ENCODE results near the gene PRELID2. TPM values are rescaled to one million over a fixed set of nuclear protein-coding genes. Genes with fewer than 3 reads are reported as not detected.

PRELID2 gene
- total RNA-seq (1 to 10 TPM in 2 of 5 donors, under 1 TPM in 3; 0.23 to 1.9 (median 0.69) TPM), total RNA-seq (0.19 to 2.1 (median 1.1) reads per million in 29 experiments)
- 1.3 TPM for total RNA-seq (2013)

DNA sequence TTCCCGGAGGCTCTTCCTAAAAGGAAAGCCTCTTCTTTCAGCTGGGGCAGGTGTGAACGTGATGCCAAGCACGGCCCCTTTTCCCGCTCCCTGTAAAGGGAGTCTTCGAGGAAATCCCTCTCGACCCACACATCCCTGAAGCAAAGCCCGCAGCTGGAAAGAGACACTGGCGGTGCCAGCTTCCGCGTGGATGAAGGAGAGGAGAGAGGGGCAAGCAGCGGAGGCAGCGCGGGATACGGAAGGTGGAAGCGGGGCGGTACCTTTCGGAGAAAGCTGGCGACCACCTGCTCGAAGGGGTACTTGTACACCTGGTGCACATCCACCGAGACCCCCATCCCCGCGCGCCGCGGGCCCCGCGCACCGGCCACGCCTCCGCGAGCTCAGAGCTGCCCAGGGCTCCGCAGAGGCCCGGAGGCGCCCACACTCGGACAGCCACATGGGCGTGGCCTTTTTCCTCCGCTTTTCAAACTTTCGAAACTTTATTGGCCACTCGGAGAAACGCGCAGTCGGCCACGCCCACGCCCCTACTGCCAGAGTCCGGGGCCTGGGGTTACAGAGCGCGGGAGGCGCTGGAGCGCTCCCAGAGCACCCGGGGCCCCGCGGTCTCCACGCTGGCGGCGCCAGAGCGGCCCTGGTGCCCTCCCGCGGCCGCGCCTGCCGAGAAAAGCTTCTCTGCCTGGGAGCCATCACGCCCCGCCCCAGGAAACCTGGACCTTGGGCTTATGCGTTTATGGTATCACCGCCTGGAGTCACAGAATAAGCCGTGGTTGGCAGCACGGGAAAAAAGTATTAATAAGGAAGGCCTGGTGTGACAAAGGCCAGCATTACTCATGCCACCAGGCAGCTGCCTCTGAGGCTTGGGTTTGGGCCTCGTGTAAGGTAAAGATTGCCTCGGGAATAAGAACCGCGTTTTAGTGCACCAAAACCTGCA is at the start of gene PRELID2:
Gene PRELID2, minus strand, starts transcription at position 426 of the 931 bp plus-strand sequence. Its CDS starts 91 bp downstream, at position 335.
- POLR2A ChIA-PET, result no interaction called here
- H3K4me1 Mint-ChIP-seq, result peaks cover 21 to 23% (median 22%) of the 10 kb centered on the region in 3 donors

GRCh38 chr5:145874765-145875164 is 39.6 kb upstream of the PRELID2 start:
- CTCF ChIA-PET, result no interaction called here
- Histone ChIP-seq H3K27me3 (replicated peaks in 1 of 2; ENCODE audit: control insufficient read depth in 2 of 2, extremely low read depth in 1 of 2, insufficient read depth in 2 of 2, low read length in 1 of 2) (peaks cover 0 to 2% of the 10 kb centered on the region in 2 experiments), H3K36me3 (ENCODE audit: control insufficient read depth in 2 of 2, extremely low read depth in 1 of 2, insufficient read depth in 1 of 2, low read length in 1 of 2) (no peaks in the 10 kb centered on the region), H3K27ac (ENCODE audit: low read length) (no peak overlapping the region), H3K4me3 (ENCODE audit: control insufficient read depth in 1 of 2, extremely low read depth in 1 of 2, low read length in 1 of 2) (no peak overlapping the region), H3K9me3 (no peaks in the 10 kb centered on the region), H3K4me1 (ENCODE audit: control insufficient read depth in 1 of 2, extremely low read depth in 1 of 2, insufficient read depth in 2 of 2, low read length in 2 of 2) (no peaks in the 10 kb centered on the region)
- DNase-seq, result no peak
- POLR2A ChIA-PET, result no interaction called here
- no peak for ATAC-seq (replicated peaks in 1 of 4)
- peaks cover 12 to 13% of the 10 kb centered on the region in 2 donors for H3K27me3 Mint-ChIP-seq
- H3K4me1 Mint-ChIP-seq, result no peaks in the 10 kb centered on the region
- peaks cover 0 to 8% (median 0%) of the 10 kb centered on the region in 3 donors for H3K9me3 Mint-ChIP-seq
- H3K27ac Mint-ChIP-seq, result no peak overlapping the region
- WGBS (ENCODE audit: insufficient coverage), result 100% methylated on average over 2 of the region's 2 CpGs
- no peaks in the 10 kb centered on the region for H3K36me3 Mint-ChIP-seq
- H3K4me3 Mint-ChIP-seq, result no peak overlapping the region

More for the DNA sequence above, at the start of gene PRELID2:
- Mint-ChIP-seq H3K9me3 (no peaks in the 10 kb centered on the region), H3K27me3 (peaks cover 9 to 12% of the 10 kb centered on the region in 2 donors), H3K27ac (no peak within 1 kb of the TSS), H3K36me3 (no peaks in the 10 kb centered on the region), H3K4me3 (peak within 1 kb of the TSS; percentile 65 to 73 (median 68))
- DNase-seq (peak in 28 of 35 experiments; percentile 2 to 51 (median 11)), ATAC-seq (replicated peaks in 1 of 4) (peak; percentile 57 to 82 (median 72))
- Histone ChIP-seq H3K36me3 (ENCODE audit: control insufficient read depth in 2 of 2, extremely low read depth in 1 of 2, insufficient read depth in 1 of 2, low read length in 1 of 2) (no peaks in the 10 kb centered on the region), H3K9me3 (no peaks in the 10 kb centered on the region), H3K4me3 (ENCODE audit: control insufficient read depth in 1 of 2, extremely low read depth in 1 of 2, low read length in 1 of 2) (peak within 1 kb of the TSS; percentile 41 to 80), H3K27ac (ENCODE audit: low read length) (no peak within 1 kb of the TSS), H3K27me3 (replicated peaks in 1 of 2; ENCODE audit: control insufficient read depth in 2 of 2, extremely low read depth in 1 of 2, insufficient read depth in 2 of 2, low read length in 1 of 2) (peaks cover 0 to 16% of the 10 kb centered on the region in 2 experiments), H3K4me1 (ENCODE audit: control insufficient read depth in 1 of 2, extremely low read depth in 1 of 2, insufficient read depth in 2 of 2, low read length in 2 of 2) (peaks cover 2 to 13% of the 10 kb centered on the region in 2 experiments)
- WGBS (ENCODE audit: insufficient coverage), result 3% methylated on average over 63 of the region's 71 CpGs
- CTCF ChIA-PET, result no interaction called here

- no CpG with 5 or more reads among the region's 3 CpGs for WGBS (ENCODE audit: insufficient coverage)
- POLR2A ChIA-PET, result no interaction called here
Measured at GRCh38 chr5:145872914-145873313, 37.8 kb upstream of the PRELID2 start, which contains the start of gene GRXCR2. Gene GRXCR2 (minus strand): TSS chr5:145873014. CDS start chr5:145872968, 46 bp downstream.

GRCh38 chr5:145872486-145872885 is 37.3 kb upstream of the PRELID2 start:
- 89% methylated on average over 6 of the region's 8 CpGs for WGBS (ENCODE audit: insufficient coverage)
- Histone ChIP-seq H3K9me3 (no peaks in the 10 kb centered on the region), H3K4me1 (ENCODE audit: control insufficient read depth in 1 of 2, extremely low read depth in 1 of 2, insufficient read depth in 2 of 2, low read length in 2 of 2) (no peaks in the 10 kb centered on the region), H3K36me3 (ENCODE audit: control insufficient read depth in 2 of 2, extremely low read depth in 1 of 2, insufficient read depth in 1 of 2, low read length in 1 of 2) (no peaks in the 10 kb centered on the region), H3K27ac (ENCODE audit: low read length) (no peak overlapping the region), H3K27me3 (replicated peaks in 1 of 2; ENCODE audit: control insufficient read depth in 2 of 2, extremely low read depth in 1 of 2, insufficient read depth in 2 of 2, low read length in 1 of 2) (peaks cover 0 to 2% of the 10 kb centered on the region in 2 experiments), H3K4me3 (ENCODE audit: control insufficient read depth in 1 of 2, extremely low read depth in 1 of 2, low read length in 1 of 2) (no peak overlapping the region)
- H3K27ac Mint-ChIP-seq, result no peak overlapping the region
- H3K27me3 Mint-ChIP-seq, result peaks cover 6 to 10% of the 10 kb centered on the region in 2 donors
- CTCF ChIA-PET, result no interaction called here
- ATAC-seq (replicated peaks in 1 of 4) (no peak), DNase-seq (no peak)
- no peaks in the 10 kb centered on the region for H3K4me1 Mint-ChIP-seq
- peaks cover 0 to 6% (median 0%) of the 10 kb centered on the region in 3 donors for H3K9me3 Mint-ChIP-seq
- POLR2A ChIA-PET, result no interaction called here
- H3K36me3 Mint-ChIP-seq, result no peaks in the 10 kb centered on the region
- no peak overlapping the region for H3K4me3 Mint-ChIP-seq

More at GRCh38 chr5:145872914-145873313, 37.8 kb upstream of the PRELID2 start, which contains the start of gene GRXCR2:
- H3K27ac Mint-ChIP-seq, result no peak within 1 kb of the TSS
- no peaks in the 10 kb centered on the region for H3K36me3 Mint-ChIP-seq
- no peak within 1 kb of the TSS for H3K4me3 Mint-ChIP-seq
- CTCF ChIA-PET, result no interaction called here
- H3K9me3 Mint-ChIP-seq, result peaks cover 0 to 6% (median 0%) of the 10 kb centered on the region in 3 donors
- DNase-seq, result no peak
- H3K27me3 Mint-ChIP-seq, result peaks cover 6 to 10% of the 10 kb centered on the region in 2 donors
- H3K4me1 Mint-ChIP-seq, result no peaks in the 10 kb centered on the region
- ATAC-seq (replicated peaks in 1 of 4), result no peak
- Histone ChIP-seq H3K27ac (ENCODE audit: low read length) (no peak within 1 kb of the TSS), H3K9me3 (no peaks in the 10 kb centered on the region), H3K4me3 (ENCODE audit: control insufficient read depth in 1 of 2, extremely low read depth in 1 of 2, low read length in 1 of 2) (no peak within 1 kb of the TSS), H3K36me3 (ENCODE audit: control insufficient read depth in 2 of 2, extremely low read depth in 1 of 2, insufficient read depth in 1 of 2, low read length in 1 of 2) (no peaks in the 10 kb centered on the region), H3K4me1 (ENCODE audit: control insufficient read depth in 1 of 2, extremely low read depth in 1 of 2, insufficient read depth in 2 of 2, low read length in 2 of 2) (no peaks in the 10 kb centered on the region), H3K27me3 (replicated peaks in 1 of 2; ENCODE audit: control insufficient read depth in 2 of 2, extremely low read depth in 1 of 2, insufficient read depth in 2 of 2, low read length in 1 of 2) (peaks cover 0 to 2% of the 10 kb centered on the region in 2 experiments)

DNA sequence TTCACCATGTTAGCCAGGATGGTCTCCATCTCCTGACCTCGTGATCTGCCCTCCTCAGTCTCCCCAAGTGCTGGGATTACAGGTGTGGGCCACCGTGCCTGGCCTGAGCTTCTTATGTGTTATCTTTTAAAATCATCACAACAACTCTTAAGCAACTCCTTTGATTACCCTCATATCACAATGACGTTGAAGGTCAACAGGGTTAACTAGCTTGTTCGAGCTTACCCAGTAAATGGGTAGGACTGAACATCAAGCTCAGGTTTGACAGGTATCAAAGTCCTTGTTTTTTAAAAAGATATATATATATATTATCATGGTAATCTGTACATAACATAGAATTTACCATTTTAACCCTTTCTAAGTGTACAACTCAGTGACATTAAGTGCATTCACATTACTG is 34.6 kb upstream of the PRELID2 start:
- Histone ChIP-seq H3K4me3 (ENCODE audit: control insufficient read depth in 1 of 2, extremely low read depth in 1 of 2, low read length in 1 of 2) (no peak overlapping the region), H3K4me1 (ENCODE audit: control insufficient read depth in 1 of 2, extremely low read depth in 1 of 2, insufficient read depth in 2 of 2, low read length in 2 of 2) (no peaks in the 10 kb centered on the region), H3K36me3 (ENCODE audit: control insufficient read depth in 2 of 2, extremely low read depth in 1 of 2, insufficient read depth in 1 of 2, low read length in 1 of 2) (no peaks in the 10 kb centered on the region), H3K27ac (ENCODE audit: low read length) (no peak overlapping the region), H3K9me3 (no peaks in the 10 kb centered on the region), H3K27me3 (replicated peaks in 1 of 2; ENCODE audit: control insufficient read depth in 2 of 2, extremely low read depth in 1 of 2, insufficient read depth in 2 of 2, low read length in 1 of 2) (peaks cover 0 to under 1% of the 10 kb centered on the region in 2 experiments)
- H3K4me1 Mint-ChIP-seq, result no peaks in the 10 kb centered on the region
- WGBS (ENCODE audit: insufficient coverage), result 46% methylated on average over 2 of the region's 4 CpGs
- CTCF ChIA-PET, result no interaction called here
- peaks cover 0 to 6% (median 0%) of the 10 kb centered on the region in 3 donors for H3K9me3 Mint-ChIP-seq
- DNase-seq (no peak), ATAC-seq (replicated peaks in 1 of 4) (no peak)
- peaks cover 8 to 12% of the 10 kb centered on the region in 2 donors for H3K27me3 Mint-ChIP-seq
- POLR2A ChIA-PET, result no interaction called here
- H3K27ac Mint-ChIP-seq, result no peak overlapping the region
- no peak overlapping the region for H3K4me3 Mint-ChIP-seq
- no peaks in the 10 kb centered on the region for H3K36me3 Mint-ChIP-seq

DNA sequence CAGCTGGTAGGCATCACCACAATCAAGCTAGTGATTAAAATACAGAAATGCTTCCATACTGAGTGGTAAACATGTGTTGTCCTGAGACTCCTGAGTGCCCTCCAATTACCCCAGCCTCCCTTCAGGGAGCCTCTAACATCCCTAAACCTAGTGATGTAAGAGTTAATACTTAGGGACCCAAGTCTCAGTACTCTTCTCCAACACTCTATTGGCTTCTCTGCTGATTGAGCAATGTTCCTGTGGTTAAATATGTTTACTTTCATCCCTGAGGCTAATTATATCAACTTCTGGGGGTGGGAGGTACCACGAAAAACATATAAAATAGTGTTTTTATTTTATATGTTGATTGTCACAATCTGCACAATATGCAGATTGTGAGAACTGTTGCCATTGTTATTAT is 32.7 kb upstream of the PRELID2 start:
- Histone ChIP-seq H3K4me3 (ENCODE audit: control insufficient read depth in 1 of 2, extremely low read depth in 1 of 2, low read length in 1 of 2) (no peak overlapping the region), H3K36me3 (ENCODE audit: control insufficient read depth in 2 of 2, extremely low read depth in 1 of 2, insufficient read depth in 1 of 2, low read length in 1 of 2) (no peaks in the 10 kb centered on the region), H3K27ac (ENCODE audit: low read length) (no peak overlapping the region), H3K27me3 (replicated peaks in 1 of 2; ENCODE audit: control insufficient read depth in 2 of 2, extremely low read depth in 1 of 2, insufficient read depth in 2 of 2, low read length in 1 of 2) (no peaks in the 10 kb centered on the region), H3K4me1 (ENCODE audit: control insufficient read depth in 1 of 2, extremely low read depth in 1 of 2, insufficient read depth in 2 of 2, low read length in 2 of 2) (no peaks in the 10 kb centered on the region), H3K9me3 (no peaks in the 10 kb centered on the region)
- Mint-ChIP-seq H3K4me3 (no peak overlapping the region), H3K9me3 (peaks cover 0 to 6% (median 0%) of the 10 kb centered on the region in 3 donors), H3K4me1 (no peaks in the 10 kb centered on the region), H3K27ac (no peak overlapping the region), H3K27me3 (peaks cover 6 to 14% of the 10 kb centered on the region in 2 donors), H3K36me3 (no peaks in the 10 kb centered on the region)
- DNase-seq, result no peak
- ATAC-seq (replicated peaks in 1 of 4), result no peak
- POLR2A ChIA-PET, result no interaction called here
- no CpG with 5 or more reads among the region's 1 CpG for WGBS (ENCODE audit: insufficient coverage)
- CTCF ChIA-PET, result no interaction called here
